Smooth muscle cell (in vitro differentiated cells): ENCODE results near the gene UMAD1. TPM values are rescaled to one million over a fixed set of nuclear protein-coding genes. Genes with fewer than 3 reads are reported as not detected.
A peak's percentile ranks its signal among the peaks of the same experiment; 100 is the strongest.

Experiments
- DNase-seq: peaks from one replicate; lab custom pipeline; 2025; ENCODE audit not compliant: unreplicated experiment; lab: John Stamatoyannopoulos, UW
- H2AFZ ChIP-seq: fragments of 200-600 bp; sonication (generic); 2 replicates; pipeline ENCODE4 v1.6.0; 2016; ENCODE audit warnings: antibody characterized with exemption, low read depth, mild to moderate bottlenecking
- H3F3A ChIP-seq: fragments of 200-600 bp; sonication (generic); 2 replicates; pipeline ENCODE4 v1.6.0; 2017; ENCODE audit warnings: antibody characterized with exemption, low read depth
- H3K27ac ChIP-seq: fragments of 200-600 bp; sonication (generic); 2 replicates; pipeline ENCODE4 v1.5.1; 2016; ENCODE audit warnings: low read depth, mild to moderate bottlenecking
- H3K27me3 ChIP-seq: fragments of 200-600 bp; sonication (generic); 2 replicates; pipeline ENCODE4 v1.6.1; 2016; ENCODE audit warnings: low read depth, mild to moderate bottlenecking
- H3K36me3 ChIP-seq: fragments of 200-600 bp; sonication (generic); 2 replicates; pipeline ENCODE4 v1.5.1; 2016; ENCODE audit warnings: low read depth
- H3K4me1 ChIP-seq: fragments of 200-600 bp; sonication (generic); 2 replicates; pipeline ENCODE4 v1.5.1; 2016; ENCODE audit warnings: low read depth
- H3K4me2 ChIP-seq: fragments of 200-600 bp; sonication (generic); 2 replicates; pipeline ENCODE4 v1.6.0; 2016; ENCODE audit warnings: mild to moderate bottlenecking
- H3K4me3 ChIP-seq: fragments of 200-600 bp; sonication (generic); 2 replicates; pipeline ENCODE4 v1.5.1; 2016; ENCODE audit warnings: mild to moderate bottlenecking
- H3K79me2 ChIP-seq: fragments of 200-600 bp; sonication (generic); 2 replicates; pipeline ENCODE4 v1.6.0; 2016; ENCODE audit warnings: low read depth, mild to moderate bottlenecking
- H3K9ac ChIP-seq: fragments of 200-600 bp; sonication (generic); 2 replicates; pipeline ENCODE4 v1.6.0; 2016; ENCODE audit warnings: low read depth
- H3K9me3 ChIP-seq: fragments of 200-600 bp; sonication (generic); replicated peaks from 2 replicates; pipeline ENCODE4 v1.5.1; 2016; ENCODE audit warnings: low read depth
- H4K20me1 ChIP-seq: fragments of 200-600 bp; sonication (generic); 2 replicates; pipeline ENCODE4 v1.6.0; 2016; ENCODE audit warnings: low read depth
- CTCF ChIP-seq: fragments of 200-600 bp; sonication (generic); IDR thresholded peaks from 2 replicates; pipeline ENCODE4 v1.5.1; 2017; ENCODE audit warnings: borderline replicate concordance, mild to moderate bottlenecking, antibody characterized with exemption; ENCODE audit not compliant: insufficient read depth, poor library complexity, severe bottlenecking
- WGBS: methylation state at CpG from one replicate; pipeline ENCODE4 v1.1.7; 2016; ENCODE audit warnings: low lambda C conversion rate; 5-methylcytosine and 5-hydroxymethylcytosine counted together
- polyA plus RNA-seq: library from polyadenylated mRNA; unstranded; fragments of >200 nt; fragmentation: Nextera tagmentation; extraction: Ambion mirVana; gene quantifications from 2 replicates; pipeline ENCODE4 v1.2.1, GENCODE V29; 2016
- total RNA-seq: library from RNA; depleted of rRNA; stranded (reverse); fragments of >200 nt; gene quantifications from 2 replicates; pipeline ENCODE4 v1.2.3, GENCODE V29; 2014

UMAD1 gene
- total and polyA plus RNA-seq, 2 experiments from 2014 or later, result 13.7 to 24.3 TPM

DNA sequence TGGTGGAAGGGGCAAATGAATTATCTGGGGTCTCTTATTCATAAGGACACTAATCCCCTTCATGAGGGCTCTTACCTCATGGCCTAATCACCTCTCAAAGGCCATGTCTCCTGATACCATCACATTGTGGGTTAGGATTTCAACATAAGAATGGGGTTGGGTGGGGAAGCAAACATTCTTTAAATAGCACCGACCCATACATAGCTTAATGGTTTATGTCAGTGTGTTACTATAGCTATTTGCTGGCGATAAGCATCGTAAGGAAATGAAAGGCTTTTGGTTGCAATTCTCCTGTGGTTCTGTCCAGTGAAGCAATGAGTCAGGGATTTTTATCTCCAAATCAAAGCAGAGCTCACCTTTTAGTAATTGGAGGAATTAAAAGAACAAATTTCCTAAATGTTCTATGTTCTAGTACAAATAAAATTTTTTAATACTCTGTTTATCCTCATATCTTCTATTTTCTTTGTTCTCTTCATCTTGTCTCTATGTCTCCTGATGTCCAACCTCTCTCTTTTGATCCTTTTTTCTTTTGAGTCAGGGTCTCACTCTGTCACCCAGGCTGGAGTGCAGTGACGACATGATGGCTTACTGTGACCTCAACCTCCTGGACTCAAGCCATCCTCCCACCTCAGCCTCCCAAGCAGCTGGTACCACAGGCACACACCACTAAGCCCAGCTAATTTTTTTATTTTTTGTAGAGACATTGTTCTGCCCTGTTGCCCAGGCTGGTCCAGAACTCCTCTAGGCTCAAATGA, 271.0 kb downstream of the UMAD1 start:
- DNase-seq, result no peak
- Histone ChIP-seq H3K27me3 (no peaks in the 10 kb centered on the region), H3K27ac (peak overlapping the region; percentile 71), H3K4me3 (no peak overlapping the region), H3K79me2 (no peaks in the 10 kb centered on the region), H4K20me1 (no peaks in the 10 kb centered on the region), H3F3A (peaks cover 11% of the 10 kb centered on the region), H3K9ac (peak overlapping the region; percentile 10), H3K4me1 (peaks cover 6% of the 10 kb centered on the region), H3K9me3 (no peaks in the 10 kb centered on the region), H3K36me3 (no peaks in the 10 kb centered on the region), H2AFZ (no peak overlapping the region), H3K4me2 (peak overlapping the region; percentile 44)
- 10% methylated on average over 4 of the region's 4 CpGs for WGBS
- no peak for TF ChIP-seq CTCF

- peaks cover 6% of the 10 kb centered on the region for H3K4me1 ChIP-seq
- H3K27ac ChIP-seq, result no peak overlapping the region
- H3K9ac ChIP-seq, result no peak overlapping the region
- no peaks in the 10 kb centered on the region for H3K9me3 ChIP-seq
- H2AFZ ChIP-seq, result no peak overlapping the region
- no peaks in the 10 kb centered on the region for H3K36me3 ChIP-seq
- H3K79me2 ChIP-seq, result no peaks in the 10 kb centered on the region
- 94% methylated on average over 3 of the region's 3 CpGs for WGBS
- no peaks in the 10 kb centered on the region for H3K27me3 ChIP-seq
- H3K4me2 ChIP-seq, result no peak overlapping the region
- H3F3A ChIP-seq, result peaks cover 11% of the 10 kb centered on the region
- no peak overlapping the region for H3K4me3 ChIP-seq
- no peaks in the 10 kb centered on the region for H4K20me1 ChIP-seq
- TF ChIP-seq CTCF, result no peak
- no peak for DNase-seq
These were observed 272.4 kb downstream of the UMAD1 start for GRCh38 chr7:7912937-7913336.

DNA sequence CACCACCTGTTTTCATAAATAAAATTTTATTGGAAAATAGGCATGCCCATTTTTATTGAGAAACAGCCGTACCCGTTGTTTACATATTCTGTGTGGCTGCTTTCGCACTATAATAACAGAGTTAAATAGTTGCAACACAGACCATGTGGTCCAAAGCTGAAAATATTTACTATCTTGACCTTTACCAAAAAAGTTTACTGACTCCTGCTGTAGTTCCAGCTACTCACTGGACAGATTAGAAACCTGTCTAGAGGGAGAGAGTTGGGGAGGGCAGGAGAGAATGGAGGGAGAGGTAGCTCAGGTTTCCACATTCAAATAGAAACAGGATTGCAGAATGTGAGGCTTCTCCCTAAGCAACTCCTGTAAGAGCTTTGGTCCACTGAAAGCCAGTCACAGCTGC, 273.0 kb downstream of the UMAD1 start:
- Histone ChIP-seq H3K4me3 (no peak overlapping the region), H3K79me2 (no peaks in the 10 kb centered on the region), H3K27me3 (no peaks in the 10 kb centered on the region), H3K4me1 (peaks cover 6% of the 10 kb centered on the region), H2AFZ (no peak overlapping the region), H3F3A (peaks cover 11% of the 10 kb centered on the region), H3K27ac (no peak overlapping the region), H4K20me1 (no peaks in the 10 kb centered on the region), H3K9ac (no peak overlapping the region), H3K4me2 (no peak overlapping the region), H3K36me3 (no peaks in the 10 kb centered on the region), H3K9me3 (no peaks in the 10 kb centered on the region)
- WGBS, result 63% methylated on average over 3 of the region's 3 CpGs
- DNase-seq, result no peak
- no peak for TF ChIP-seq CTCF

GRCh38 chr7:7914547-7914946, 274.0 kb downstream of the UMAD1 start:
- H3K36me3 ChIP-seq, result no peaks in the 10 kb centered on the region
- H4K20me1 ChIP-seq, result no peaks in the 10 kb centered on the region
- H3K27me3 ChIP-seq, result no peaks in the 10 kb centered on the region
- no peak overlapping the region for H3K27ac ChIP-seq
- H3K4me1 ChIP-seq, result peaks cover 6% of the 10 kb centered on the region
- peaks cover 11% of the 10 kb centered on the region for H3F3A ChIP-seq
- no peak for DNase-seq
- no peak overlapping the region for H3K4me3 ChIP-seq
- 97% methylated on average over 2 of the region's 2 CpGs for WGBS
- no peaks in the 10 kb centered on the region for H3K79me2 ChIP-seq
- no peak for TF ChIP-seq CTCF
- no peak overlapping the region for H2AFZ ChIP-seq
- no peak overlapping the region for H3K4me2 ChIP-seq
- H3K9ac ChIP-seq, result no peak overlapping the region
- H3K9me3 ChIP-seq, result no peaks in the 10 kb centered on the region
